ENCODE results near the gene ABCC1. TPM values are rescaled to one million over a fixed set of nuclear protein-coding genes. Genes with fewer than 3 reads are reported as not detected.

Gene ABCC1
- total RNA-seq, 1 donor from 2014 or later: 29.9 TPM

GRCh38 chr16:16126896-16127295, 177.5 kb downstream of the ABCC1 start:
- Mint-ChIP-seq H3K9me3 (ENCODE audit: unreplicated experiment) (peaks cover 6% of the 10 kb centered on the region), H3K36me3 (ENCODE audit: unreplicated experiment) (peaks cover 16% of the 10 kb centered on the region), H3K4me3 (ENCODE audit: unreplicated experiment) (no peak overlapping the region), H3K27me3 (ENCODE audit: unreplicated experiment) (peaks cover 2% of the 10 kb centered on the region), H3K27ac (ENCODE audit: unreplicated experiment) (peak overlapping the region; percentile 13), H3K4me1 (ENCODE audit: low read depth, unreplicated experiment) (no peaks in the 10 kb centered on the region)
- no peak for DNase-seq
- TF ChIP-seq CTCF (IDR thresholded peaks at IDR 0.05; ENCODE audit: partially characterized antibody, unreplicated experiment): no peak

GRCh38 chr16:16127469-16128116, 178.2 kb downstream of the ABCC1 start:
- H3K4me3 Mint-ChIP-seq (ENCODE audit: unreplicated experiment): no peak overlapping the region
- peaks cover 16% of the 10 kb centered on the region for H3K36me3 Mint-ChIP-seq (ENCODE audit: unreplicated experiment)
- peaks cover 2% of the 10 kb centered on the region for H3K27me3 Mint-ChIP-seq (ENCODE audit: unreplicated experiment)
- peak; percentile 91 for TF ChIP-seq CTCF (IDR thresholded peaks at IDR 0.05; ENCODE audit: partially characterized antibody, unreplicated experiment)
- H3K9me3 Mint-ChIP-seq (ENCODE audit: unreplicated experiment): peaks cover 5% of the 10 kb centered on the region
- no peak overlapping the region for H3K27ac Mint-ChIP-seq (ENCODE audit: unreplicated experiment)
- H3K4me1 Mint-ChIP-seq (ENCODE audit: low read depth, unreplicated experiment): no peaks in the 10 kb centered on the region
- peak; percentile 79 for DNase-seq

GRCh38 chr16:16131204-16131603, 181.8 kb downstream of the ABCC1 start:
- no peak overlapping the region for H3K27ac Mint-ChIP-seq (ENCODE audit: unreplicated experiment)
- H3K27me3 Mint-ChIP-seq (ENCODE audit: unreplicated experiment): peaks cover 1% of the 10 kb centered on the region
- no peak for TF ChIP-seq CTCF (IDR thresholded peaks at IDR 0.05; ENCODE audit: partially characterized antibody, unreplicated experiment)
- DNase-seq: no peak
- H3K4me1 Mint-ChIP-seq (ENCODE audit: low read depth, unreplicated experiment): no peaks in the 10 kb centered on the region
- H3K36me3 Mint-ChIP-seq (ENCODE audit: unreplicated experiment): peaks cover 8% of the 10 kb centered on the region
- no peaks in the 10 kb centered on the region for H3K9me3 Mint-ChIP-seq (ENCODE audit: unreplicated experiment)
- no peak overlapping the region for H3K4me3 Mint-ChIP-seq (ENCODE audit: unreplicated experiment)

- Mint-ChIP-seq H3K9me3 (ENCODE audit: unreplicated experiment) (no peaks in the 10 kb centered on the region), H3K27me3 (ENCODE audit: unreplicated experiment) (peaks cover 1% of the 10 kb centered on the region), H3K27ac (ENCODE audit: unreplicated experiment) (no peak overlapping the region), H3K36me3 (ENCODE audit: unreplicated experiment) (peaks cover 8% of the 10 kb centered on the region), H3K4me1 (ENCODE audit: low read depth, unreplicated experiment) (no peaks in the 10 kb centered on the region), H3K4me3 (ENCODE audit: unreplicated experiment) (no peak overlapping the region)
- DNase-seq: no peak
- TF ChIP-seq CTCF (IDR thresholded peaks at IDR 0.05; ENCODE audit: partially characterized antibody, unreplicated experiment): no peak
Observed at GRCh38 chr16:16131659-16132058, 182.2 kb downstream of the ABCC1 start.

GRCh38 chr16:16133943-16134604, 184.7 kb downstream of the ABCC1 start:
- no peaks in the 10 kb centered on the region for H3K9me3 Mint-ChIP-seq (ENCODE audit: unreplicated experiment)
- no peak overlapping the region for H3K4me3 Mint-ChIP-seq (ENCODE audit: unreplicated experiment)
- no peak overlapping the region for H3K27ac Mint-ChIP-seq (ENCODE audit: unreplicated experiment)
- no peaks in the 10 kb centered on the region for H3K4me1 Mint-ChIP-seq (ENCODE audit: low read depth, unreplicated experiment)
- no peak for DNase-seq
- no peak for TF ChIP-seq CTCF (IDR thresholded peaks at IDR 0.05; ENCODE audit: partially characterized antibody, unreplicated experiment)
- peaks cover 8% of the 10 kb centered on the region for H3K36me3 Mint-ChIP-seq (ENCODE audit: unreplicated experiment)
- H3K27me3 Mint-ChIP-seq (ENCODE audit: unreplicated experiment): peaks cover 1% of the 10 kb centered on the region
